Testis (tissue), 3 donors: ENCODE measurements around the gene NAPB. TPM values are rescaled to one million over a fixed set of nuclear protein-coding genes. Genes with fewer than 3 reads are reported as not detected.

Experiments
- DNase-seq: peaks from one replicate; pipeline ENCODE4 v3.0.0-alpha.2; 2019
- H3K27ac ChIP-seq, 2 donors: fragments of 200-600 bp; sonication (generic); one replicate each; pipeline ENCODE4 v1.5.1; 2019
- H3K27me3 ChIP-seq: fragments of 200-600 bp; sonication (generic); one replicate; pipeline ENCODE4 v1.5.1; 2019
- H3K36me3 ChIP-seq: fragments of 200-600 bp; sonication (generic); one replicate; pipeline ENCODE4 v1.5.1; 2017; ENCODE audit warnings: low read depth; ENCODE audit errors: missing control alignments
- H3K4me1 ChIP-seq: fragments of 200-600 bp; sonication (generic); one replicate; pipeline ENCODE4 v1.5.1; 2019
- H3K4me3 ChIP-seq, 2 donors: fragments of 200-600 bp; sonication (generic); one replicate each; pipeline ENCODE4 v1.5.1; 2017 to 2019
- H3K9me3 ChIP-seq: fragments of 200-600 bp; sonication (generic); one replicate; pipeline ENCODE4 v1.5.1; 2017
- CTCF ChIP-seq, 3 experiments: fragments of 450-650 bp in 2 of 3; fragments of 200-600 bp in 1 of 3; sonication (generic) in 1 of 3; IDR thresholded peaks; one replicate each; pipeline ENCODE4 v1.5.1; 2016 to 2019; ENCODE audit warnings: antibody characterized with exemption in 3 of 3, mild to moderate bottlenecking in 2 of 3, moderate library complexity in 1 of 3
- POLR2A ChIP-seq: fragments of 450-650 bp; IDR thresholded peaks from one replicate; pipeline ENCODE4 v1.6.1; 2017; ENCODE audit warnings: antibody characterized with exemption, mild to moderate bottlenecking, moderate library complexity
- WGBS, 2 donors: methylation state at CpG; one replicate each; pipeline ENCODE4 v1.1.5; 2018; 5-methylcytosine and 5-hydroxymethylcytosine counted together
- intact Hi-C: fragments of 100-400 bp; cut with DNase I; formaldehyde crosslinking; loops from one replicate; pipeline ENCODE4 v1.15.1; 2023; ENCODE audit warnings: low total_unique reads
- polyA plus RNA-seq: library from polyadenylated mRNA; stranded (reverse); fragments of 350-450 nt; fragmentation: Illumina TruSeq; extraction: RNeasy Lipid Tissue Mini Kit (QIAGEN cat#74804); gene quantifications from one replicate; pipeline ENCODE4 v1.2.3, GENCODE V29; 2014; ENCODE audit warnings: low read depth, low replicate concordance; ENCODE audit not compliant: insufficient read depth
- total RNA-seq, 2 donors: library from RNA; depleted of rRNA; stranded (reverse); fragments of >200 nt; gene quantifications; one replicate each; pipeline ENCODE4 v1.2.3, GENCODE V29; 2016

The NAPB gene
- total and polyA plus RNA-seq, 3 donors from 2014 or later, result 14.7 to 40.4 (median 37.8) TPM

- Histone ChIP-seq H3K27ac (no peak overlapping the region), H3K36me3 (no peaks in the 10 kb centered on the region), H3K4me3 (no peak overlapping the region), H3K9me3 (no peaks in the 10 kb centered on the region), H3K4me1 (peaks cover 7% of the 10 kb centered on the region), H3K27me3 (no peaks in the 10 kb centered on the region)
- no peak for DNase-seq
- WGBS, 2 donors, result 72 to 76% methylated on average over 3 of the region's 3 CpGs
- TF ChIP-seq POLR2A, result no peak
- no peak for TF ChIP-seq CTCF (IDR thresholded peaks at IDR 0.05)
- intact Hi-C loops, result loop anchor here (10.0 kb wide), 2 partner anchors 289 to 639 kb away; partner anchors contain the start of gene THBD
Measured at GRCh38 chr20:23334111-23334510, 87.2 kb downstream of the NAPB start.

GRCh38 chr20:23332467-23332866 is 88.8 kb downstream of the NAPB start:
- DNase-seq, result no peak
- 87 to 89% methylated on average over 2 of the region's 2 CpGs for WGBS, 2 donors

GRCh38 chr20:23331450-23332350 is 89.6 kb downstream of the NAPB start:
- no peak for TF ChIP-seq CTCF (IDR thresholded peaks at IDR 0.05)
- no peak for TF ChIP-seq POLR2A
- WGBS, 2 donors, result 88 to 91% methylated on average over 8 of the region's 8 CpGs
- Histone ChIP-seq H3K9me3 (no peaks in the 10 kb centered on the region), H3K36me3 (no peaks in the 10 kb centered on the region), H3K4me3 (no peak overlapping the region), H3K27me3 (no peaks in the 10 kb centered on the region), H3K4me1 (no peaks in the 10 kb centered on the region), H3K27ac (no peak overlapping the region)
- intact Hi-C loops, result loop anchor here (10.0 kb wide), 2 partner anchors 287 to 637 kb away; partner anchors contain the start of gene THBD
- no peak for DNase-seq

More at GRCh38 chr20:23332467-23332866, 88.8 kb downstream of the NAPB start:
- H3K27me3 ChIP-seq, result no peaks in the 10 kb centered on the region
- H3K9me3 ChIP-seq, result no peaks in the 10 kb centered on the region
- peaks cover under 1% of the 10 kb centered on the region for H3K4me1 ChIP-seq
- TF ChIP-seq POLR2A (no peak), CTCF (IDR thresholded peaks at IDR 0.05) (no peak)
- no peak overlapping the region for H3K4me3 ChIP-seq
- intact Hi-C loops, result loop anchor here (10.0 kb wide), 2 partner anchors 288 to 638 kb away; partner anchors contain the start of gene THBD
- H3K36me3 ChIP-seq, result no peaks in the 10 kb centered on the region
- no peak overlapping the region for H3K27ac ChIP-seq

- Histone ChIP-seq H3K27ac (no peak overlapping the region), H3K36me3 (no peaks in the 10 kb centered on the region), H3K4me1 (no peaks in the 10 kb centered on the region), H3K27me3 (no peaks in the 10 kb centered on the region), H3K4me3 (no peak overlapping the region), H3K9me3 (no peaks in the 10 kb centered on the region)
- WGBS, 2 donors, result 91 to 97% methylated on average over 15 of the region's 15 CpGs
- intact Hi-C loops, result no loop called here
- no peak for DNase-seq
- TF ChIP-seq CTCF (IDR thresholded peaks at IDR 0.05), result no peak
- TF ChIP-seq POLR2A, result no peak
Measured at GRCh38 chr20:23327617-23328333, 93.5 kb downstream of the NAPB start.
